ENCODE data around the gene RPS6KA4. TPM values are rescaled to one million over a fixed set of nuclear protein-coding genes. Genes with fewer than 3 reads are reported as not detected.
A peak's percentile ranks its signal among the peaks of the same experiment; 100 is the strongest.

The RPS6KA4 gene
- total RNA-seq, 1 donor from 2014 or later: 12.7 TPM

DNA sequence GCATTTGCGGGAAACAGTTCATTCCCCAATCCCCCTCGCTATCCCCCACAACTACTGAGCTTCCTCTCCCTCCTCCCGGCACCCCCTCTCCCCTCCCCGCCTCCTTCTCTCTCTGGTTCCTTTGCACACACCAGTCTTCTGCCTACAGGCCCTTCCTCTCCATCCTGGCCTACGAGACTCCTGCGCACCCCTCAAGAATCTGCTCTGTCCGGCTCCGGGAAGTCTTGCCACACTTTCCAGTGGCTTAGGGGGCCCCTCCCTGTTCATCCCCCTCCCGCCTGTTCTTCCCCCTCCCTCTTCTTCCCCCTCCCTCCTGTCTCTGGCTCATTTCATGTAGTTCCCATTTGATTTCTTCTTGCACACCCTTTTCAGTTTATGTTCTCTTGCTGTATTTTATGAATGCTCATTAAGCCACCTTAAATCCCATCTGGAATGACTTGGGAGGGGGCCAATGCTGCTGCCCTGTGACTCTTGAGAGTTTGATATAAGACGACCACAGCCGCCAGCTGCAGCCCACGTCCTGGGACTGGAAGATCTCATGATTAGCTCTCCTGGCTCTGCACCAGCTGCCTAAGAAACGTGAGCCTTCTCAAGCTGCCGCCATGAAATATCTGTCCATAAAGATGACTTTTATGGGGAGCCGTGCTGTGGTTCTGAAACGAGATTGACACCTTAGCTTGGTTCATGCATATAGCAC, 50.9 kb downstream of the RPS6KA4 start:
- no peak for DNase-seq (ENCODE audit: low spot score)
- peaks cover 50% of the 10 kb centered on the region for H3K4me1 Mint-ChIP-seq
- H3K27ac Mint-ChIP-seq: peak overlapping the region; percentile 64
- TF ChIP-seq EZH2 (IDR thresholded peaks at IDR 0.05): no peak
- TF ChIP-seq, protein P1, sequence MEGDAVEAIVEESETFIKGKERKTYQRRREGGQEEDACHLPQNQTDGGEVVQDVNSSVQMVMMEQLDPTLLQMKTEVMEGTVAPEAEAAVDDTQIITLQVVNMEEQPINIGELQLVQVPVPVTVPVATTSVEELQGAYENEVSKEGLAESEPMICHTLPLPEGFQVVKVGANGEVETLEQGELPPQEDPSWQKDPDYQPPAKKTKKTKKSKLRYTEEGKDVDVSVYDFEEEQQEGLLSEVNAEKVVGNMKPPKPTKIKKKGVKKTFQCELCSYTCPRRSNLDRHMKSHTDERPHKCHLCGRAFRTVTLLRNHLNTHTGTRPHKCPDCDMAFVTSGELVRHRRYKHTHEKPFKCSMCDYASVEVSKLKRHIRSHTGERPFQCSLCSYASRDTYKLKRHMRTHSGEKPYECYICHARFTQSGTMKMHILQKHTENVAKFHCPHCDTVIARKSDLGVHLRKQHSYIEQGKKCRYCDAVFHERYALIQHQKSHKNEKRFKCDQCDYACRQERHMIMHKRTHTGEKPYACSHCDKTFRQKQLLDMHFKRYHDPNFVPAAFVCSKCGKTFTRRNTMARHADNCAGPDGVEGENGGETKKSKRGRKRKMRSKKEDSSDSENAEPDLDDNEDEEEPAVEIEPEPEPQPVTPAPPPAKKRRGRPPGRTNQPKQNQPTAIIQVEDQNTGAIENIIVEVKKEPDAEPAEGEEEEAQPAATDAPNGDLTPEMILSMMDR (IDR thresholded peaks at IDR 0.05): no peak
- no peak for TF ChIP-seq EZH2phosphoT487 (IDR thresholded peaks at IDR 0.05)
- H3K4me3 Mint-ChIP-seq: no peak overlapping the region
- H3K4me3 ChIP-seq: no peak overlapping the region
- H2AFZ ChIP-seq (replicated peaks): peak overlapping the region; percentile 61
- H3K36me3 ChIP-seq: no peaks in the 10 kb centered on the region
- H3K36me3 Mint-ChIP-seq: no peaks in the 10 kb centered on the region
- peaks cover 38% of the 10 kb centered on the region for H3K4me1 ChIP-seq
- H3K27me3 ChIP-seq: no peaks in the 10 kb centered on the region
- no peaks in the 10 kb centered on the region for H3K9me3 ChIP-seq (ENCODE audit: low read depth)
- H3K27ac ChIP-seq: no peak overlapping the region
- H3K27me3 Mint-ChIP-seq (ENCODE audit: insufficient read depth, low read depth): peaks cover 2% of the 10 kb centered on the region
- peaks cover 28% of the 10 kb centered on the region for H3F3A ChIP-seq (ENCODE audit: low read depth)
- no peaks in the 10 kb centered on the region for H3K9me3 Mint-ChIP-seq
- no peak overlapping the region for H3K9ac ChIP-seq
- H3K79me2 ChIP-seq (ENCODE audit: low read depth): no peaks in the 10 kb centered on the region
- H4K20me1 ChIP-seq (ENCODE audit: low read depth): no peaks in the 10 kb centered on the region
- H3K4me2 ChIP-seq: no peak overlapping the region

DNA sequence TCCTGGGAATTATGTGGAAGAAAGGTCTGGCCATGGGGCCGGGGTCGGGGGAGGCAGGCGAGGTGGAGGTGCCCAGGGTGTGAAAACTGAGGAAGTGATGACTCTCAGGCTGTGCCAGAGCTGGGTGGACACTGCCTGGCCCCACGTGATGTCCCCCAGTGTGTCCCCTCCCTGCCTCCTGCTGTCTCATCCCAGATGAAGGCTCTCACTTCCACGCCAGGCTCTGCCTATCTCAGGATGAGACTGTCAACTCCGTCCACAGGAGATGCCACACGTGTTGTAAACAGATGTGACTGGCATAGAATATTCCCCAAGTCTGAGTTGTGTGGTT, 51.4 kb downstream of the RPS6KA4 start:
- Histone ChIP-seq H3K4me2 (no peak overlapping the region), H3K36me3 (no peaks in the 10 kb centered on the region), H4K20me1 (ENCODE audit: low read depth) (no peaks in the 10 kb centered on the region), H3K27ac (no peak overlapping the region), H3K4me3 (no peak overlapping the region), H3K27me3 (no peaks in the 10 kb centered on the region), H2AFZ (replicated peaks) (no peak overlapping the region), H3K9ac (no peak overlapping the region), H3F3A (ENCODE audit: low read depth) (peaks cover 25% of the 10 kb centered on the region), H3K9me3 (ENCODE audit: low read depth) (no peaks in the 10 kb centered on the region), H3K4me1 (peaks cover 41% of the 10 kb centered on the region), H3K79me2 (ENCODE audit: low read depth) (no peaks in the 10 kb centered on the region)
- H3K9me3 Mint-ChIP-seq: no peaks in the 10 kb centered on the region
- no peaks in the 10 kb centered on the region for H3K36me3 Mint-ChIP-seq
- H3K4me3 Mint-ChIP-seq: no peak overlapping the region
- H3K27ac Mint-ChIP-seq: peak overlapping the region; percentile 64
- peaks cover 2% of the 10 kb centered on the region for H3K27me3 Mint-ChIP-seq (ENCODE audit: insufficient read depth, low read depth)
- DNase-seq (ENCODE audit: low spot score): no peak
- peaks cover 52% of the 10 kb centered on the region for H3K4me1 Mint-ChIP-seq
- TF ChIP-seq EZH2phosphoT487 (IDR thresholded peaks at IDR 0.05) (no peak), EZH2 (IDR thresholded peaks at IDR 0.05) (no peak)
- TF ChIP-seq, protein P1 (IDR thresholded peaks at IDR 0.05): no peak

GRCh38 chr11:64413417-64413816, 54.5 kb downstream of the RPS6KA4 start:
- Mint-ChIP-seq H3K9me3 (no peaks in the 10 kb centered on the region), H3K27ac (no peak overlapping the region), H3K4me1 (peaks cover 31% of the 10 kb centered on the region), H3K4me3 (no peak overlapping the region), H3K36me3 (no peaks in the 10 kb centered on the region), H3K27me3 (ENCODE audit: insufficient read depth, low read depth) (peaks cover 2% of the 10 kb centered on the region)
- no peak overlapping the region for H2AFZ ChIP-seq (replicated peaks)
- no peaks in the 10 kb centered on the region for H3K36me3 ChIP-seq
- H3K9ac ChIP-seq: no peak overlapping the region
- H3K27ac ChIP-seq: no peak overlapping the region
- TF ChIP-seq, protein P1 (IDR thresholded peaks at IDR 0.05): no peak
- TF ChIP-seq EZH2phosphoT487 (IDR thresholded peaks at IDR 0.05): no peak
- H3K4me1 ChIP-seq: peaks cover 19% of the 10 kb centered on the region
- H3K27me3 ChIP-seq: no peaks in the 10 kb centered on the region
- H3K4me3 ChIP-seq: no peak overlapping the region
- DNase-seq (ENCODE audit: low spot score): no peak
- no peaks in the 10 kb centered on the region for H3F3A ChIP-seq (ENCODE audit: low read depth)
- H3K9me3 ChIP-seq (ENCODE audit: low read depth): no peaks in the 10 kb centered on the region
- H3K4me2 ChIP-seq: no peak overlapping the region
- no peaks in the 10 kb centered on the region for H4K20me1 ChIP-seq (ENCODE audit: low read depth)
- no peaks in the 10 kb centered on the region for H3K79me2 ChIP-seq (ENCODE audit: low read depth)
